ENCODE measurements around the gene BICD1.

BICD1 gene

GRCh38 chr12:32223941-32224340 lies 117.3 kb downstream of the BICD1 start:
- Histone ChIP-seq H3K4me1 (ENCODE audit: insufficient read depth, low read length) (no peaks in the 10 kb centered on the region), H3K36me3 (ENCODE audit: insufficient read depth, low read length) (peaks cover 23% of the 10 kb centered on the region; the same call in 1 of the 2 replicates), H4K20me1 (ENCODE audit: insufficient read depth, low read length) (no peaks in the 10 kb centered on the region), H3K9me3 (ENCODE audit: insufficient read depth, low read length, severe bottlenecking) (no peaks in the 10 kb centered on the region), H3K79me2 (ENCODE audit: insufficient read depth, low read length) (no peaks in the 10 kb centered on the region), H3K4me3 (ENCODE audit: low read depth in 1 of 2, low read length in 2 of 2) (no peak overlapping the region), H3K9ac (ENCODE audit: low read depth, low read length) (no peak overlapping the region), H3K27me3 (ENCODE audit: insufficient read depth, low read length, poor library complexity) (no peaks in the 10 kb centered on the region), H3K27ac (ENCODE audit: low read length) (no peak overlapping the region), H2AFZ (ENCODE audit: low read depth, low read length) (no peak overlapping the region), H3K4me2 (ENCODE audit: insufficient read depth, low read length) (no peak overlapping the region)
- DNase-seq (no peak), ATAC-seq (ENCODE audit: insufficient read depth, low read depth) (no peak)
- TF ChIP-seq EZH2 (IDR thresholded peaks at IDR 0.05; ENCODE audit: borderline replicate concordance, low read depth, low read length, severe bottlenecking) (no peak), CTCF (IDR thresholded peaks at IDR 0.05; ENCODE audit: borderline replicate concordance, extremely low read depth, low read length, poor library complexity, severe bottlenecking) (no peak)

GRCh38 chr12:32226768-32227167 lies 120.1 kb downstream of the BICD1 start:
- ATAC-seq (ENCODE audit: insufficient read depth, low read depth) = no peak
- H3K9ac ChIP-seq (ENCODE audit: low read depth, low read length) = no peak overlapping the region
- peaks cover 20% of the 10 kb centered on the region; the same call in 1 of the 2 replicates for H3K36me3 ChIP-seq (ENCODE audit: insufficient read depth, low read length)
- DNase-seq = no peak
- H3K9me3 ChIP-seq (ENCODE audit: insufficient read depth, low read length, severe bottlenecking) = no peaks in the 10 kb centered on the region
- H3K4me1 ChIP-seq (ENCODE audit: insufficient read depth, low read length) = no peaks in the 10 kb centered on the region
- no peaks in the 10 kb centered on the region for H3K27me3 ChIP-seq (ENCODE audit: insufficient read depth, low read length, poor library complexity)
- TF ChIP-seq CTCF (IDR thresholded peaks at IDR 0.05; ENCODE audit: borderline replicate concordance, extremely low read depth, low read length, poor library complexity, severe bottlenecking) (no peak), EZH2 (IDR thresholded peaks at IDR 0.05; ENCODE audit: borderline replicate concordance, low read depth, low read length, severe bottlenecking) (no peak)
- no peak overlapping the region for H2AFZ ChIP-seq (ENCODE audit: low read depth, low read length)
- no peaks in the 10 kb centered on the region for H4K20me1 ChIP-seq (ENCODE audit: insufficient read depth, low read length)
- H3K27ac ChIP-seq (ENCODE audit: low read length) = no peak overlapping the region
- no peak overlapping the region for H3K4me3 ChIP-seq (ENCODE audit: low read depth in 1 of 2, low read length in 2 of 2)
- no peaks in the 10 kb centered on the region for H3K79me2 ChIP-seq (ENCODE audit: insufficient read depth, low read length)
- no peak overlapping the region for H3K4me2 ChIP-seq (ENCODE audit: insufficient read depth, low read length)

GRCh38 chr12:32229971-32230612 lies 123.4 kb downstream of the BICD1 start:
- Histone ChIP-seq H3K27me3 (ENCODE audit: insufficient read depth, low read length, poor library complexity) (no peaks in the 10 kb centered on the region), H4K20me1 (ENCODE audit: insufficient read depth, low read length) (no peaks in the 10 kb centered on the region), H3K4me2 (ENCODE audit: insufficient read depth, low read length) (no peak overlapping the region), H2AFZ (ENCODE audit: low read depth, low read length) (no peak overlapping the region), H3K79me2 (ENCODE audit: insufficient read depth, low read length) (no peaks in the 10 kb centered on the region), H3K27ac (ENCODE audit: low read length) (no peak overlapping the region), H3K4me1 (ENCODE audit: insufficient read depth, low read length) (no peaks in the 10 kb centered on the region), H3K9ac (ENCODE audit: low read depth, low read length) (no peak overlapping the region), H3K9me3 (ENCODE audit: insufficient read depth, low read length, severe bottlenecking) (no peaks in the 10 kb centered on the region), H3K4me3 (ENCODE audit: low read depth in 1 of 2, low read length in 2 of 2) (no peak overlapping the region), H3K36me3 (ENCODE audit: insufficient read depth, low read length) (peaks cover 10% of the 10 kb centered on the region; the same call in 1 of the 2 replicates)
- ATAC-seq (ENCODE audit: insufficient read depth, low read depth) = no peak
- TF ChIP-seq CTCF (IDR thresholded peaks at IDR 0.05; ENCODE audit: borderline replicate concordance, extremely low read depth, low read length, poor library complexity, severe bottlenecking) (no peak), EZH2 (IDR thresholded peaks at IDR 0.05; ENCODE audit: borderline replicate concordance, low read depth, low read length, severe bottlenecking) (no peak)
- no peak for DNase-seq

All from DND-41 (cell line).